Ovary (tissue), 3 donors: ENCODE measurements around the gene NBEA.

Experiments used
- EP300 ChIP-seq: sonication (generic); formaldehyde crosslinking; IDR thresholded peaks from one replicate; pipeline ENCODE4 v1.6.1; 2017; ENCODE audit warnings: antibody characterized with exemption
- POLR2A ChIP-seq: fragments of 450-650 bp; IDR thresholded peaks from one replicate; pipeline ENCODE4 v1.6.1; 2017; ENCODE audit warnings: antibody characterized with exemption, mild to moderate bottlenecking, moderate library complexity
- TF ChIP-seq, protein P1 (sequence below), 3 donors: fragments of 450-650 bp in 2 of 3; fragments of 200-600 bp in 1 of 3; IDR thresholded peaks; one replicate each; pipeline versions ENCODE4 v1.5.1 to v1.8.0; 2016 to 2022; ENCODE audit warnings: antibody characterized with exemption in 3 of 3, mild to moderate bottlenecking in 1 of 3
- donor health status: DM: no; HTN: no; CAD: no.

DNA sequence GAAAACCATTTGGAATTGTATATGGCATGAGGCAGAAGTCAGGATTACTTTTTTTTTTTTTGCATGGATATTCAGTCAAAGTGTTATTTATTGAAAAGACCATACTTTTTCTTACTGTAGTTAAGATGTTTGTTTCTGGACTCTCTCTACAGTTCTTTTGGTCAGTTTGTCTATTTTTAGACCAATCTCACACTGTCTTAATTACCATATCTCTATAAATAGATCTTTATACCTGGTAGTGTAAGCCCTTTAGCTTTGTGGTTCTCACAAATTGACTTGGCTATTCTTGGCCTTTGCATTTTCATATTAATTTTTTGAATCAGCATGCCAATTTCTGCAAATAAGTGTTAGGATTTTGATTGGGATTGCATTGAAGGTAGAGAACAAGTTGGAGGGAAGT lies 437.6 kb downstream of the NBEA start:
- TF ChIP-seq, protein P1, sequence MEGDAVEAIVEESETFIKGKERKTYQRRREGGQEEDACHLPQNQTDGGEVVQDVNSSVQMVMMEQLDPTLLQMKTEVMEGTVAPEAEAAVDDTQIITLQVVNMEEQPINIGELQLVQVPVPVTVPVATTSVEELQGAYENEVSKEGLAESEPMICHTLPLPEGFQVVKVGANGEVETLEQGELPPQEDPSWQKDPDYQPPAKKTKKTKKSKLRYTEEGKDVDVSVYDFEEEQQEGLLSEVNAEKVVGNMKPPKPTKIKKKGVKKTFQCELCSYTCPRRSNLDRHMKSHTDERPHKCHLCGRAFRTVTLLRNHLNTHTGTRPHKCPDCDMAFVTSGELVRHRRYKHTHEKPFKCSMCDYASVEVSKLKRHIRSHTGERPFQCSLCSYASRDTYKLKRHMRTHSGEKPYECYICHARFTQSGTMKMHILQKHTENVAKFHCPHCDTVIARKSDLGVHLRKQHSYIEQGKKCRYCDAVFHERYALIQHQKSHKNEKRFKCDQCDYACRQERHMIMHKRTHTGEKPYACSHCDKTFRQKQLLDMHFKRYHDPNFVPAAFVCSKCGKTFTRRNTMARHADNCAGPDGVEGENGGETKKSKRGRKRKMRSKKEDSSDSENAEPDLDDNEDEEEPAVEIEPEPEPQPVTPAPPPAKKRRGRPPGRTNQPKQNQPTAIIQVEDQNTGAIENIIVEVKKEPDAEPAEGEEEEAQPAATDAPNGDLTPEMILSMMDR (IDR thresholded peaks at IDR 0.05): no peak
- TF ChIP-seq EP300 (no peak), POLR2A (no peak)
